H1 (cell line): Measurements from ENCODE around the gene KRTAP17-1. TPM values are rescaled to one million over a fixed set of nuclear protein-coding genes. Genes with fewer than 3 reads are reported as not detected.

ENCODE experiments used
- CTCF ChIA-PET: fragments of 300-600 bp; sonication (Branson Sonifier 250); formaldehyde crosslinking; loops from one replicate; lab custom pipeline; 2021; ENCODE audit not compliant: partially characterized antibody; lab: Charles Lee
- POLR2A ChIA-PET: fragments of 300-600 bp; sonication (Branson Sonifier 250); formaldehyde crosslinking; loops from one replicate; lab custom pipeline; 2021; ENCODE audit warnings: inconsistent platforms; ENCODE audit not compliant: partially characterized antibody; lab: Charles Lee
- DNase-seq, 2 experiments: peaks; one replicate each; pipeline versions ENCODE4 v3.0.0 to v3.0.0-alpha.2; 2010 to 2022; ENCODE audit warnings: low spot score in 2 of 2, low read depth in 1 of 2, mixed read lengths in 1 of 2
- FAIRE-seq: peaks from 2 replicates; lab custom pipeline; 2011; peaks lifted over from hg19 to GRCh38; lab: Jason Lieb, UNC
- H2AFZ ChIP-seq: 2 replicates; pipeline ENCODE4 v1.8.1; 2012; ENCODE audit warnings: low read length, inconsistent platforms
- H2AK5ac ChIP-seq: 2 replicates; pipeline ENCODE4 v1.6.1; 2013; ENCODE audit warnings: low read depth, low read length
- H2BK120ac ChIP-seq: replicated peaks from 2 replicates; pipeline ENCODE3; 2013; ENCODE audit warnings: low read depth, low read length, inconsistent platforms
- H2BK12ac ChIP-seq: 2 replicates; pipeline ENCODE4 v1.6.1; 2013; ENCODE audit warnings: low read depth, low read length
- H2BK15ac ChIP-seq: 2 replicates; pipeline ENCODE4 v1.6.1; 2013; ENCODE audit warnings: low read length
- H2BK20ac ChIP-seq: 2 replicates; pipeline ENCODE4 v1.6.1; 2013; ENCODE audit warnings: low read length
- H2BK5ac ChIP-seq: 2 replicates; pipeline ENCODE4 v1.6.1; 2013; ENCODE audit warnings: low read depth, low read length
- H3K14ac ChIP-seq: 2 replicates; pipeline ENCODE4 v1.6.1; 2013; ENCODE audit warnings: inconsistent platforms; ENCODE audit not compliant: insufficient read length
- H3K18ac ChIP-seq: 2 replicates; pipeline ENCODE4 v1.6.1; 2013; ENCODE audit warnings: low read length; ENCODE audit errors: extremely low read depth
- H3K23ac ChIP-seq: 2 replicates; pipeline ENCODE4 v1.6.1; 2013; ENCODE audit warnings: inconsistent platforms; ENCODE audit not compliant: insufficient read length
- H3K23me2 ChIP-seq: 2 replicates; pipeline ENCODE4 v1.6.1; 2013; ENCODE audit warnings: low read depth, low read length
- H3K27ac ChIP-seq: 2 replicates; pipeline ENCODE4 v1.6.1; 2011; ENCODE audit warnings: low read depth, low read length, inconsistent platforms
- H3K27me3 ChIP-seq, 4 experiments: replicated peaks in 1 of 4; 1 replicate in 1 of 4; 2 replicates in 3 of 4; pipeline versions ENCODE4 v1.6.1 to v1.8.1; 2011 to 2013; ENCODE audit warnings: low read length in 3 of 4, mild to moderate bottlenecking in 3 of 4, inconsistent platforms in 2 of 4, mixed read lengths in 2 of 4, moderate library complexity in 1 of 4; ENCODE audit not compliant: control insufficient read depth in 3 of 4, insufficient read depth in 3 of 4; ENCODE audit errors: extremely low read depth in 1 of 4
- H3K36me3 ChIP-seq, 4 experiments: 2 replicates each; pipeline versions ENCODE4 v1.6.1 to v1.8.1; 2011 to 2013; ENCODE audit warnings: mild to moderate bottlenecking in 4 of 4, low read length in 3 of 4, moderate library complexity in 2 of 4, control low read depth in 1 of 4, inconsistent platforms in 1 of 4; ENCODE audit not compliant: insufficient read depth in 4 of 4, control insufficient read depth in 2 of 4
- H3K4ac ChIP-seq: replicated peaks from 2 replicates; pipeline ENCODE3; 2013; ENCODE audit warnings: low read length, low read depth, mixed read lengths, inconsistent platforms; ENCODE audit not compliant: insufficient read length
- H3K4me1 ChIP-seq, 4 experiments: replicated peaks in 1 of 4; 1 replicate in 1 of 4; 2 replicates in 3 of 4; pipeline versions ENCODE4 v1.6.1 to v1.8.1; 2011 to 2013; ENCODE audit warnings: low read length in 3 of 4, inconsistent platforms in 2 of 4, mixed read lengths in 1 of 4; ENCODE audit not compliant: insufficient read depth in 4 of 4, control insufficient read depth in 3 of 4
- H3K4me2 ChIP-seq, 2 experiments: 2 replicates each; pipeline versions ENCODE4 v1.6.1 to v1.8.1; 2011 to 2013; ENCODE audit warnings: low read depth in 2 of 2, low read length in 2 of 2, control low read depth in 1 of 2, inconsistent platforms in 1 of 2, mild to moderate bottlenecking in 1 of 2; ENCODE audit not compliant: insufficient read depth in 1 of 2
- H3K4me3 ChIP-seq, 4 experiments: fragments of 200-600, 300-600 bp in 1 of 4; sonication (generic), shearing (Covaris generic), sonication (Bioruptor Twin) in 1 of 4; 2 replicates each; pipeline versions ENCODE4 v1.5.1 to v1.8.1; 2011 to 2016; ENCODE audit warnings: low read length in 4 of 4, low read depth in 3 of 4, control low read depth in 2 of 4, inconsistent platforms in 2 of 4, mild to moderate bottlenecking in 2 of 4, mixed read lengths in 1 of 4, moderate library complexity in 1 of 4; ENCODE audit not compliant: insufficient read depth in 2 of 4; ENCODE audit errors: extremely low read depth in 1 of 4
- H3K56ac ChIP-seq: replicated peaks from 2 replicates; pipeline ENCODE3; 2013; ENCODE audit warnings: low read depth, mild to moderate bottlenecking, mixed read lengths, low read length, inconsistent platforms; ENCODE audit not compliant: insufficient read length
- H3K79me1 ChIP-seq: 2 replicates; pipeline ENCODE4 v1.6.1; 2013; ENCODE audit warnings: low read depth, low read length, control low read depth
- H3K79me2 ChIP-seq, 2 experiments: 2 replicates each; pipeline versions ENCODE4 v1.6.1 to v1.8.1; 2012 to 2013; ENCODE audit warnings: low read length in 2 of 2, mild to moderate bottlenecking in 2 of 2, inconsistent platforms in 1 of 2; ENCODE audit not compliant: insufficient read depth in 2 of 2, control insufficient read depth in 1 of 2
- H3K9ac ChIP-seq, 4 experiments: replicated peaks in 1 of 4; 1 replicate in 1 of 4; 2 replicates in 3 of 4; pipeline versions ENCODE4 v1.6.1 to v1.8.1; 2011 to 2013; ENCODE audit warnings: low read depth in 3 of 4, low read length in 3 of 4, control low read depth in 2 of 4, mild to moderate bottlenecking in 2 of 4, moderate library complexity in 2 of 4, inconsistent platforms in 1 of 4; ENCODE audit errors: extremely low read depth in 1 of 4
- H3K9me3 ChIP-seq, 2 experiments: 2 replicates each; pipeline versions ENCODE4 v1.6.1 to v1.8.1; 2012 to 2013; ENCODE audit warnings: mild to moderate bottlenecking in 2 of 2, moderate library complexity in 2 of 2, control low read depth in 1 of 2, inconsistent platforms in 1 of 2, low read depth in 1 of 2, low read length in 1 of 2, mixed read lengths in 1 of 2; ENCODE audit not compliant: insufficient read depth in 2 of 2
- H4K20me1 ChIP-seq, 2 experiments: replicated peaks in 1 of 2; 2 replicates each; pipeline versions ENCODE3 to v1.8.1; 2011 to 2013; ENCODE audit warnings: inconsistent platforms in 2 of 2, low read length in 2 of 2, mild to moderate bottlenecking in 1 of 2; ENCODE audit not compliant: insufficient read depth in 2 of 2, control insufficient read depth in 1 of 2
- H4K5ac ChIP-seq: 2 replicates; pipeline ENCODE4 v1.6.1; 2013; ENCODE audit warnings: low read length, low read depth, mixed read lengths, inconsistent platforms; ENCODE audit not compliant: insufficient read length
- H4K8ac ChIP-seq: 2 replicates; pipeline ENCODE4 v1.8.0; 2013; ENCODE audit warnings: mild to moderate bottlenecking, moderate library complexity, low read length, inconsistent platforms; ENCODE audit not compliant: insufficient read depth; ENCODE audit errors: extremely low read depth
- H4K91ac ChIP-seq: replicated peaks from 2 replicates; pipeline ENCODE3; 2013; ENCODE audit warnings: low read length, mixed read lengths, inconsistent platforms; ENCODE audit not compliant: insufficient read length
- ATF2 ChIP-seq: IDR thresholded peaks from 2 replicates; pipeline ENCODE4 v1.6.1; 2012; ENCODE audit warnings: low read length, inconsistent platforms
- CBX8 ChIP-seq: fragments of 300-800, 300-1000 bp; sonication (generic); IDR thresholded peaks from 2 replicates; pipeline ENCODE4 v1.7.1; 2016; ENCODE audit warnings: low read depth, low read length, borderline replicate concordance
- CHD2 ChIP-seq: IDR thresholded peaks from 2 replicates; pipeline ENCODE4 v1.6.1; 2012; ENCODE audit warnings: low read length, improper control_type of control experiment
- EZH2 ChIP-seq: fragments of 200-600 bp; sonication (generic); IDR thresholded peaks from 2 replicates; pipeline ENCODE4 v1.7.1; 2012; ENCODE audit warnings: low read depth, mild to moderate bottlenecking, moderate library complexity, low read length, inconsistent platforms; ENCODE audit not compliant: severe bottlenecking
- FOSL1 ChIP-seq: IDR thresholded peaks from 2 replicates; pipeline ENCODE4 v1.6.1; 2011; ENCODE audit warnings: mild to moderate bottlenecking, low read depth, low read length, moderate library complexity; ENCODE audit not compliant: insufficient read depth
- JUN ChIP-seq: IDR thresholded peaks from 2 replicates; pipeline ENCODE4 v1.6.1; 2011; ENCODE audit warnings: low read depth, mild to moderate bottlenecking, improper control_type of control experiment, low read length
- SUZ12 ChIP-seq: fragments of 200-600 bp; sonication (generic); IDR thresholded peaks from 2 replicates; pipeline ENCODE4 v1.6.1; 2012; ENCODE audit warnings: mild to moderate bottlenecking, inconsistent platforms, low read length, moderate library complexity, mixed read lengths
- TAF1 ChIP-seq: IDR thresholded peaks from 2 replicates; pipeline ENCODE4 v1.6.1; 2011; ENCODE audit warnings: mild to moderate bottlenecking, low read depth, low read length
- WGBS, 2 experiments: shearing (Covaris generic) in 1 of 2; methylation state at CpG; one replicate each; pipeline versions ENCODE4 v1.1.6 to v1.1.7; 2013 to 2015; ENCODE audit warnings: low lambda C conversion rate in 2 of 2, mixed read lengths in 2 of 2, inconsistent platforms in 1 of 2, low coverage in 1 of 2, missing lambda C conversion rate in 1 of 2; ENCODE audit not compliant: insufficient replicate concordance in 2 of 2, insufficient coverage in 1 of 2, insufficient read length in 1 of 2; ENCODE audit errors: extremely low coverage in 1 of 2, missing lambda C conversion rate in 1 of 2; 5-methylcytosine and 5-hydroxymethylcytosine counted together
- polyA plus RNA-seq, 7 experiments: library from polyadenylated mRNA; depleted of rRNA in 3 of 7; stranded (reverse) in 5 of 7; unstranded in 2 of 7; fragments of >200 nt in 5 of 7; fragments of 200-250 nt in 2 of 7; gene quantifications; 1 replicate in 5 of 7; 2 replicates in 1 of 7; 4 replicates in 1 of 7; pipeline versions ENCODE4 v1.2.1 to v1.2.3, GENCODE V29; 2011 to 2013; ENCODE audit warnings: missing spikeins in 2 of 7, mixed read lengths in 2 of 7
- total RNA-seq: library from RNA; stranded (reverse); fragmentation: NEBNext Ultra II Directional; extraction: Animal tissue kit (Norgen Biotek cat#: 25700); gene quantifications from 2 replicates; pipeline ENCODE4 v1.2.1, GENCODE V29; 2021

KRTAP17-1 gene
- total and polyA plus RNA-seq, 2 of the 8 experiments (the other 6 are each of a cell fraction or from before 2014, with no cell fraction given) = not detected

GRCh38 chr17:41322903-41323895 is 7.7 kb upstream of the KRTAP17-1 start:
- Histone ChIP-seq H3K27ac (no peak overlapping the region), H3K56ac (no peak overlapping the region), H4K91ac (no peak overlapping the region), H3K4me3 (no peak overlapping the region), H3K18ac (no peak overlapping the region), H3K4me1 (no peaks in the 10 kb centered on the region; a peak in 1 of 7 replicates), H2BK20ac (no peak overlapping the region), H3K4me2 (no peak overlapping the region), H3K27me3 (no peaks in the 10 kb centered on the region), H4K5ac (no peak overlapping the region), H3K23me2 (no peaks in the 10 kb centered on the region), H3K79me1 (no peaks in the 10 kb centered on the region), H2BK120ac (no peak overlapping the region), H2AFZ (no peak overlapping the region), H2AK5ac (no peak overlapping the region), H2BK15ac (no peak overlapping the region), H4K20me1 (no peaks in the 10 kb centered on the region), H3K79me2 (no peaks in the 10 kb centered on the region), H3K23ac (no peak overlapping the region), H2BK12ac (no peak overlapping the region), H3K9ac (no peak overlapping the region), H4K8ac (no peak overlapping the region; the same call in 1 of the 2 replicates), H3K9me3 (0 out of 4 replicates have a peak, but pooled peaks cover 0 to 5% of the 10 kb centered on the region in 2 experiments), H3K36me3 (no peaks in the 10 kb centered on the region), H3K4ac (no peak overlapping the region), H3K14ac (no peak overlapping the region), H2BK5ac (no peak overlapping the region)
- no peak for FAIRE-seq
- ChIA-PET POLR2A (no interaction called here), CTCF (interaction anchor here (0.6 to 3.7 kb wide), 68 partner anchors 9 to 480 kb away, joined by 3 to 31 read pairs (median 4); partner anchors contain the start of genes KRT33A, KRTAP1-1, KRTAP1-3 and KRTAP16-1)
- no peak for TF ChIP-seq FOSL1
- no peak for TF ChIP-seq ATF2
- no peak for TF ChIP-seq CBX8
- TF ChIP-seq SUZ12 = no peak
- no peak for TF ChIP-seq TAF1
- TF ChIP-seq CHD2 = no peak
- no peak for TF ChIP-seq JUN
- no peak for TF ChIP-seq EZH2
- DNase-seq = no peak
- 89% methylated on average over 11 of the region's 11 CpGs; no CpG with 5 or more reads in 1 of the 2 experiments for WGBS, 2 experiments
